ENCODE results near the gene TNP1.

The TNP1 gene

GRCh38 chr2:216884347-216884746, 24.5 kb upstream of the TNP1 start:
- H3K27me3 ChIP-seq (replicated peaks in 2 of 5; ENCODE audit: control insufficient read depth in 4 of 5, insufficient read depth in 5 of 5, low read length in 4 of 5) = peaks cover 0 to 3% (median 0%) of the 10 kb centered on the region in 5 experiments
- H3K27ac ChIP-seq (ENCODE audit: insufficient read depth in 1 of 2, low read depth in 1 of 2, low read length in 2 of 2, poor library complexity in 1 of 2, severe bottlenecking in 2 of 2) = no peak overlapping the region
- H3K9me3 ChIP-seq (ENCODE audit: control extremely low read depth in 1 of 5, control insufficient read depth in 4 of 5, insufficient read depth in 2 of 5, low read depth in 1 of 5, low read length in 4 of 5) = peaks cover 0 to 3% (median 0%) of the 10 kb centered on the region in 5 experiments
- DNase-seq = no peak
- ChIA-PET CTCF (no interaction called here), POLR2A (no interaction called here)
- peaks cover 0 to 22% (median 12%) of the 10 kb centered on the region in 4 experiments for H3K4me1 ChIP-seq (ENCODE audit: control extremely low read depth in 1 of 4, control insufficient read depth in 4 of 4, insufficient read depth in 4 of 4, low read length in 3 of 4)
- WGBS (ENCODE audit: insufficient coverage) = 100% methylated on average over 1 of the region's 2 CpGs
- no peaks in the 10 kb centered on the region for H3K36me3 ChIP-seq (ENCODE audit: control insufficient read depth in 4 of 4, insufficient read depth in 4 of 4, low read length in 3 of 4)
- H3K4me3 ChIP-seq (ENCODE audit: control insufficient read depth in 1 of 7, extremely low read depth in 1 of 7, insufficient read depth in 4 of 7, low read depth in 2 of 7, low read length in 6 of 7) = no peak overlapping the region

- Histone ChIP-seq H3K4me3 (ENCODE audit: control insufficient read depth in 1 of 7, extremely low read depth in 1 of 7, insufficient read depth in 4 of 7, low read depth in 2 of 7, low read length in 6 of 7) (no peak overlapping the region), H3K27ac (ENCODE audit: insufficient read depth in 1 of 2, low read depth in 1 of 2, low read length in 2 of 2, poor library complexity in 1 of 2, severe bottlenecking in 2 of 2) (no peak overlapping the region), H3K4me1 (ENCODE audit: control extremely low read depth in 1 of 4, control insufficient read depth in 4 of 4, insufficient read depth in 4 of 4, low read length in 3 of 4) (peaks cover 0 to 30% (median 12%) of the 10 kb centered on the region in 4 experiments), H3K9me3 (ENCODE audit: control extremely low read depth in 1 of 5, control insufficient read depth in 4 of 5, insufficient read depth in 2 of 5, low read depth in 1 of 5, low read length in 4 of 5) (peaks cover 0 to 3% (median 0%) of the 10 kb centered on the region in 5 experiments), H3K36me3 (ENCODE audit: control insufficient read depth in 4 of 4, insufficient read depth in 4 of 4, low read length in 3 of 4) (no peaks in the 10 kb centered on the region), H3K27me3 (replicated peaks in 2 of 5; ENCODE audit: control insufficient read depth in 4 of 5, insufficient read depth in 5 of 5, low read length in 4 of 5) (peaks cover 0 to 2% (median 0%) of the 10 kb centered on the region in 5 experiments)
- no peak for DNase-seq
- ChIA-PET POLR2A (no interaction called here), CTCF (no interaction called here)
- WGBS (ENCODE audit: insufficient coverage) = 81% methylated on average over 5 of the region's 6 CpGs
Observed at GRCh38 chr2:216882876-216883275, 23.0 kb upstream of the TNP1 start.

- Histone ChIP-seq H3K36me3 (ENCODE audit: control insufficient read depth in 4 of 4, insufficient read depth in 4 of 4, low read length in 3 of 4) (no peaks in the 10 kb centered on the region), H3K9me3 (ENCODE audit: control extremely low read depth in 1 of 5, control insufficient read depth in 4 of 5, insufficient read depth in 2 of 5, low read depth in 1 of 5, low read length in 4 of 5) (peaks cover 0 to 3% (median 0%) of the 10 kb centered on the region in 5 experiments), H3K27me3 (replicated peaks in 2 of 5; ENCODE audit: control insufficient read depth in 4 of 5, insufficient read depth in 5 of 5, low read length in 4 of 5) (no peaks in the 10 kb centered on the region), H3K4me3 (ENCODE audit: control insufficient read depth in 1 of 7, extremely low read depth in 1 of 7, insufficient read depth in 4 of 7, low read depth in 2 of 7, low read length in 6 of 7) (no peak overlapping the region), H3K27ac (ENCODE audit: insufficient read depth in 1 of 2, low read depth in 1 of 2, low read length in 2 of 2, poor library complexity in 1 of 2, severe bottlenecking in 2 of 2) (no peak overlapping the region), H3K4me1 (ENCODE audit: control extremely low read depth in 1 of 4, control insufficient read depth in 4 of 4, insufficient read depth in 4 of 4, low read length in 3 of 4) (peaks cover 0 to 33% (median 12%) of the 10 kb centered on the region in 4 experiments)
- DNase-seq = no peak
- WGBS (ENCODE audit: insufficient coverage) = 100% methylated on average over 3 of the region's 4 CpGs
- ChIA-PET CTCF (no interaction called here), POLR2A (no interaction called here)
Observed at GRCh38 chr2:216881411-216881810, 21.5 kb upstream of the TNP1 start.

GRCh38 chr2:216880509-216881184, 20.8 kb upstream of the TNP1 start:
- H3K4me3 ChIP-seq (ENCODE audit: control insufficient read depth in 1 of 7, extremely low read depth in 1 of 7, insufficient read depth in 4 of 7, low read depth in 2 of 7, low read length in 6 of 7) = peak overlapping the region in 1 of 7 experiments; percentile 7
- no peaks in the 10 kb centered on the region for H3K36me3 ChIP-seq (ENCODE audit: control insufficient read depth in 4 of 4, insufficient read depth in 4 of 4, low read length in 3 of 4)
- peak overlapping the region in 1 of 2 experiments; percentile 55 for H3K27ac ChIP-seq (ENCODE audit: insufficient read depth in 1 of 2, low read depth in 1 of 2, low read length in 2 of 2, poor library complexity in 1 of 2, severe bottlenecking in 2 of 2)
- ChIA-PET CTCF (no interaction called here), POLR2A (no interaction called here)
- H3K27me3 ChIP-seq (replicated peaks in 2 of 5; ENCODE audit: control insufficient read depth in 4 of 5, insufficient read depth in 5 of 5, low read length in 4 of 5) = no peaks in the 10 kb centered on the region
- H3K9me3 ChIP-seq (ENCODE audit: control extremely low read depth in 1 of 5, control insufficient read depth in 4 of 5, insufficient read depth in 2 of 5, low read depth in 1 of 5, low read length in 4 of 5) = peaks cover 0 to 3% (median 0%) of the 10 kb centered on the region in 5 experiments
- H3K4me1 ChIP-seq (ENCODE audit: control extremely low read depth in 1 of 4, control insufficient read depth in 4 of 4, insufficient read depth in 4 of 4, low read length in 3 of 4) = peaks cover 0 to 33% (median 12%) of the 10 kb centered on the region in 4 experiments
- WGBS (ENCODE audit: insufficient coverage) = 71% methylated on average over 5 of the region's 7 CpGs
- DNase-seq = peak in 2 of 3 donors; percentile 10 to 12

- peaks cover 0 to under 1% (median 0%) of the 10 kb centered on the region in 5 experiments for H3K9me3 ChIP-seq (ENCODE audit: control extremely low read depth in 1 of 5, control insufficient read depth in 4 of 5, insufficient read depth in 2 of 5, low read depth in 1 of 5, low read length in 4 of 5)
- POLR2A ChIA-PET = no interaction called here
- H3K27me3 ChIP-seq (replicated peaks in 2 of 5; ENCODE audit: control insufficient read depth in 4 of 5, insufficient read depth in 5 of 5, low read length in 4 of 5) = no peaks in the 10 kb centered on the region
- no peak overlapping the region for H3K4me3 ChIP-seq (ENCODE audit: control insufficient read depth in 1 of 7, extremely low read depth in 1 of 7, insufficient read depth in 4 of 7, low read depth in 2 of 7, low read length in 6 of 7)
- CTCF ChIA-PET = no interaction called here
- H3K4me1 ChIP-seq (ENCODE audit: control extremely low read depth in 1 of 4, control insufficient read depth in 4 of 4, insufficient read depth in 4 of 4, low read length in 3 of 4) = peaks cover 0 to 33% (median 12%) of the 10 kb centered on the region in 4 experiments
- peak overlapping the region in 1 of 2 experiments; percentile 55 for H3K27ac ChIP-seq (ENCODE audit: insufficient read depth in 1 of 2, low read depth in 1 of 2, low read length in 2 of 2, poor library complexity in 1 of 2, severe bottlenecking in 2 of 2)
- no peaks in the 10 kb centered on the region for H3K36me3 ChIP-seq (ENCODE audit: control insufficient read depth in 4 of 4, insufficient read depth in 4 of 4, low read length in 3 of 4)
- WGBS (ENCODE audit: insufficient coverage) = 75% methylated on average over 5 of the region's 6 CpGs
- no peak for DNase-seq
Observed at GRCh38 chr2:216879727-216880508, 20.1 kb upstream of the TNP1 start.

- H3K4me3 ChIP-seq (ENCODE audit: control insufficient read depth in 1 of 7, extremely low read depth in 1 of 7, insufficient read depth in 4 of 7, low read depth in 2 of 7, low read length in 6 of 7) = no peak overlapping the region
- CTCF ChIA-PET = no interaction called here
- 97% methylated on average over 3 of the region's 5 CpGs for WGBS (ENCODE audit: insufficient coverage)
Observed at GRCh38 chr2:216878072-216878471, 18.2 kb upstream of the TNP1 start.

GRCh38 chr2:216877085-216877484, 17.2 kb upstream of the TNP1 start:
- DNase-seq = no peak
- Histone ChIP-seq H3K27me3 (replicated peaks in 2 of 5; ENCODE audit: control insufficient read depth in 4 of 5, insufficient read depth in 5 of 5, low read length in 4 of 5) (no peaks in the 10 kb centered on the region), H3K9me3 (ENCODE audit: control extremely low read depth in 1 of 5, control insufficient read depth in 4 of 5, insufficient read depth in 2 of 5, low read depth in 1 of 5, low read length in 4 of 5) (no peaks in the 10 kb centered on the region), H3K27ac (ENCODE audit: insufficient read depth in 1 of 2, low read depth in 1 of 2, low read length in 2 of 2, poor library complexity in 1 of 2, severe bottlenecking in 2 of 2) (no peak overlapping the region), H3K4me1 (ENCODE audit: control extremely low read depth in 1 of 4, control insufficient read depth in 4 of 4, insufficient read depth in 4 of 4, low read length in 3 of 4) (peaks cover 0 to 33% (median 12%) of the 10 kb centered on the region in 4 experiments), H3K36me3 (ENCODE audit: control insufficient read depth in 4 of 4, insufficient read depth in 4 of 4, low read length in 3 of 4) (no peaks in the 10 kb centered on the region), H3K4me3 (ENCODE audit: control insufficient read depth in 1 of 7, extremely low read depth in 1 of 7, insufficient read depth in 4 of 7, low read depth in 2 of 7, low read length in 6 of 7) (no peak overlapping the region)
- POLR2A ChIA-PET = no interaction called here
- WGBS (ENCODE audit: insufficient coverage) = no CpG with 5 or more reads among the region's 3 CpGs
- CTCF ChIA-PET = no interaction called here

More at GRCh38 chr2:216878072-216878471, 18.2 kb upstream of the TNP1 start:
- no peaks in the 10 kb centered on the region for H3K36me3 ChIP-seq (ENCODE audit: control insufficient read depth in 4 of 4, insufficient read depth in 4 of 4, low read length in 3 of 4)
- POLR2A ChIA-PET = no interaction called here
- no peak for DNase-seq
- H3K27ac ChIP-seq (ENCODE audit: insufficient read depth in 1 of 2, low read depth in 1 of 2, low read length in 2 of 2, poor library complexity in 1 of 2, severe bottlenecking in 2 of 2) = no peak overlapping the region
- no peaks in the 10 kb centered on the region for H3K27me3 ChIP-seq (replicated peaks in 2 of 5; ENCODE audit: control insufficient read depth in 4 of 5, insufficient read depth in 5 of 5, low read length in 4 of 5)
- H3K9me3 ChIP-seq (ENCODE audit: control extremely low read depth in 1 of 5, control insufficient read depth in 4 of 5, insufficient read depth in 2 of 5, low read depth in 1 of 5, low read length in 4 of 5) = no peaks in the 10 kb centered on the region
- peaks cover 0 to 33% (median 12%) of the 10 kb centered on the region in 4 experiments for H3K4me1 ChIP-seq (ENCODE audit: control extremely low read depth in 1 of 4, control insufficient read depth in 4 of 4, insufficient read depth in 4 of 4, low read length in 3 of 4)

All from common myeloid progenitor, CD34-positive (primary cell).